Measurements from ENCODE around the gene GEMIN5.

The GEMIN5 gene

GRCh38 chr5:154850255-154851062, 87.6 kb downstream of the GEMIN5 start, which contains the start of gene FAXDC2:
Gene FAXDC2, minus strand, starts transcription at chr5:154850603. Its CDS starts 12,425 bp downstream, at chr5:154838178.
- DNase-seq (ENCODE audit: low read depth in 2 of 2) = no peak

DNA sequence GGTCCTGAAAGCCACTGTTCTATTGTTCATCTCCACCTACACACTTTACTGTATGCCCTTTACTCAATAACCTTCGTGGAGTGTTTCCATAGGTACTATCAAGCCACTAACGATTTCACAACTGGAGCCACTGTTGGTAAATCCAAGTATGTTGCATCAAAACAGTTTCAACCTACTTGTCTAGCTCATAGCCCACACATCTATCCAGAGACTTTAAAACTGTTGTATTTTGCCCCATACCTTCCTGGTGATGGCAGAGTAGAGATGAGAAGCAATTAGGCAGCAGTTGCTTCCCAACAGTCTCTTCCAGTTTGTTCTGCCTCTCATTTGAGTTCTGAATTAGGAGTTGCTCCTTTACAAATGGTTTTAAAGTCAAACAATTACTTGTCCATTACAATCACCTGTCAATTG, 88.2 kb downstream of the GEMIN5 start:
- DNase-seq (ENCODE audit: low read depth in 2 of 2) = no peak

DNA sequence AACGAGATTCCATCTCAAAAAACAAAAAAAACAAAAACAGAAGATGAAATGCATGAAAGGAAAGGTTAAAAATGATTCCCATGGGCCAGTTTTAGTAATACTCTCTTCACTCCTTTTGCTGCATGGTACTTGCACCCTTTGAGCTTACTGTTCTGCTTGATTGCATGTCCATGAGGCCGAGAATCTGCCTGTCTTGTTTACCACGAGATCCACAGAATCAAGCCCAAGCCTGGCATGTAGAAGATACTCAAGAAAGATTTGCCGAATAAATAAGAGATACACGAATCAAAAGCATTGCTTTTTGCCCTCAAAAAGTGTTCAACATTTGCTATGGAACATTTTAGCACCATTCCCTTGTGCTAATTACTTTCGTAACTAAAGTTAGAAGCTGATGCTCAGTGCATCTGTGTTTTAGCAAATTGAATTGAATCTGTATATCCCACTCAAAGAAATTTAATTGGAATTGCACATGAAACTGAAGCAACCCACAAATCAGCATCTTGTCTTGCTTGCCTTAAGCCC, 88.7 kb downstream of the GEMIN5 start:
- DNase-seq (ENCODE audit: low read depth in 2 of 2) = no peak

DNA sequence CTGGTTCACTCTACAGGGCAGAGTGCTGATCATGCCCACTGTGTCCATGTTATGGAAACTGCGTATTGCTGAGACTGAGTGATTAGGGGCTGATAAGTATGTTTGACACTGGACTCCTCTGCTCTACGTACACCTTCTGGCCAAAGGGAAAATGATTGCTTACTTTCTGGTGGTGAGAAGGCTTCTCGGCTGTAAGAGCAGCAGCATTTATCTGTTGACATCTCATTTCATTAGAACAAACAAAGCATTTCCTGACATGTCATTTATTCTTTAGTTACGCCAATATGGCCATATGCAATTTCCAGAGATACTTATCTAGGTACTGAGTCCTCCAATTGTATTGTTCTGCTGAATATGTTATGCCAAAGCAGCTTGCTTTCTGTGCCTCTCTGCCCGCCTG, 93.2 kb downstream of the GEMIN5 start:
- DNase-seq (ENCODE audit: low read depth in 2 of 2) = no peak

- no peak for DNase-seq (ENCODE audit: low read depth in 2 of 2)
Measured at GRCh38 chr5:154842689-154843530, 95.1 kb downstream of the GEMIN5 start.

- no peak for DNase-seq (ENCODE audit: low read depth in 2 of 2)
Measured at GRCh38 chr5:154841273-154841661, 96.7 kb downstream of the GEMIN5 start.

DNA sequence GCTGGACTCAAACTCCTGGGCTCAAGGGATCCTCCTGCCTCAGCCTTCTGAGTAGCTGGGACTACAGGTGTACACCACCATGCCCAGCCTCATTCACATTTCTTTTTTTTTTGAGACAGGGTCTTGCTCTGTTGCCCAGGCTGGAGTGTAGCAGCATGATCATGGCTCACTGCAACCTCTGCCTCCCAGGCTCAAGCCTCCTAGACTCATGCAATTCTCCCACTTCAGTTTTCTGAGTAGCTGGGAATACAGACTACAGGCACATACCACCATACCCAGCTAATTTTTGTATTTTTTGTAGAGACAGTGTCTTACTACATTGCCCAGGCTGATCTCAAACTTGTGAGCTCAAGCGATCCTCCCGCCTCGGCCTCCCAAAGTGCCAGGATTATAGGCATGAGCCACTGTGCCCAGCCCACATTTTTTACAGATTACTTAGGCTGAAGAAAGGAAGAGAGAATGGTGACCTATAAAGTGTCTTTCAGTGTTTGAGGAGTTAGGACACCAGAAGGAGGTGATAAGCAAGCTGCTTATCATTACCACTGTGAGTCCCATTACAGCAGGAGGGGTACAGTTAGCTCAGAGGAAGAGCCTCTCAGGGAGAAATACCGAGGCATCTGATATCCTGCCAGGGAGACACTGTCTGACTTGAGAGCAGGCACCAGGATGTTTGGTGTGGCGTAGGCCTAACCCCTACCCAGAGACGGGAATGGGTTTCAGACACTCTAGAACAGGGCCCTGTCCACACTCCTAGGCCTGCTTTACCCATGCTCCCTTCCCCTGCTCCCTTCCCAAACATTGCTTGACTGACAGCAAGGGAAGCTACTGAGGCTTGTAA, 97.4 kb downstream of the GEMIN5 start:
- DNase-seq (ENCODE audit: low read depth in 2 of 2) = no peak

Data from stimulated activated CD4-positive, alpha-beta T cell treated with anti-CD3 and anti-CD28 coated beads, Interleukin-15, amount 100 ng/mL, for 48 hours (primary cell).